Measurements from ENCODE around the gene CSKMT. TPM values are rescaled to one million over a fixed set of nuclear protein-coding genes. Genes with fewer than 3 reads are reported as not detected.
A peak's percentile ranks its signal among the peaks of the same experiment; 100 is the strongest.
"Not testable (repeated sequence)": the region's sequence is repeated elsewhere in the genome, so short reads cannot be mapped to it uniquely, and the experiment has no call there.

The CSKMT gene
- total RNA-seq (1 to 10 TPM in 7 of 9 donors, under 1 TPM in 2; 0.38 to 8.7 (median 4.2) TPM), polyA plus RNA-seq (1 to 10 TPM; 4.4 to 6.6 TPM)
- long read RNA-seq, donor 1, partial matches to known transcripts: 0 of 3 reads
- long read RNA-seq, donor 1, other reads (novel, unspliced or antisense): 1 of 3 reads
- long read RNA-seq, donor 2, transcript CSKMT-202 (2 exons, 2,870 nt): major isoform, 17 of 23 reads
- long read RNA-seq, donor 2, partial matches to known transcripts: 0 of 23 reads
- long read RNA-seq, donor 2, other reads (novel, unspliced or antisense): 2 of 23 reads
- long read RNA-seq, donor 3, partial matches to known transcripts: 0 of 6 reads
- long read RNA-seq, donor 3, other reads (novel, unspliced or antisense): 0 of 6 reads

- Histone ChIP-seq H3K9me3 (no peaks in the 10 kb centered on the region), H3K4me1 (peaks cover 5 to 45% (median 32%) of the 10 kb centered on the region in 12 donors), H3K4me3 (peak within 1 kb of the TSS; percentile 53 to 92 (median 83)), H3K27me3 (no peaks in the 10 kb centered on the region), H3K27ac (peak within 1 kb of the TSS; percentile 30 to 98 (median 90)), H3K36me3 (peaks cover 0 to 41% (median 27%) of the 10 kb centered on the region in 9 donors)
- DNase-seq (peak; percentile 95 to 97 (median 95)), ATAC-seq (peak; percentile 97 to 98 (median 98))
- WGBS, 4 donors: 0 to 1% (median 0%) methylated on average over 41 to 47 of the region's 47 CpGs
- TF ChIP-seq, protein P1, sequence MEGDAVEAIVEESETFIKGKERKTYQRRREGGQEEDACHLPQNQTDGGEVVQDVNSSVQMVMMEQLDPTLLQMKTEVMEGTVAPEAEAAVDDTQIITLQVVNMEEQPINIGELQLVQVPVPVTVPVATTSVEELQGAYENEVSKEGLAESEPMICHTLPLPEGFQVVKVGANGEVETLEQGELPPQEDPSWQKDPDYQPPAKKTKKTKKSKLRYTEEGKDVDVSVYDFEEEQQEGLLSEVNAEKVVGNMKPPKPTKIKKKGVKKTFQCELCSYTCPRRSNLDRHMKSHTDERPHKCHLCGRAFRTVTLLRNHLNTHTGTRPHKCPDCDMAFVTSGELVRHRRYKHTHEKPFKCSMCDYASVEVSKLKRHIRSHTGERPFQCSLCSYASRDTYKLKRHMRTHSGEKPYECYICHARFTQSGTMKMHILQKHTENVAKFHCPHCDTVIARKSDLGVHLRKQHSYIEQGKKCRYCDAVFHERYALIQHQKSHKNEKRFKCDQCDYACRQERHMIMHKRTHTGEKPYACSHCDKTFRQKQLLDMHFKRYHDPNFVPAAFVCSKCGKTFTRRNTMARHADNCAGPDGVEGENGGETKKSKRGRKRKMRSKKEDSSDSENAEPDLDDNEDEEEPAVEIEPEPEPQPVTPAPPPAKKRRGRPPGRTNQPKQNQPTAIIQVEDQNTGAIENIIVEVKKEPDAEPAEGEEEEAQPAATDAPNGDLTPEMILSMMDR (IDR thresholded peaks at IDR 0.05): no peak
- peak; percentile 91 to 97 for TF ChIP-seq POLR2A (IDR thresholded peaks at IDR 0.05)
- intact Hi-C loops (cut with DNase I): loop anchor here in 1 of 10 donors (2.0 to 5.0 kb wide), 2 partner anchors 18 to 42 kb away; partner anchors contain the start of genes BSCL2, GANAB and GNG3
Measured at GRCh38 chr11:62665075-62665598, at the start of gene CSKMT, which contains the start of gene C11orf98. CSKMT (plus strand) TSS chr11:62665312; CDS start chr11:62665880, 568 bp downstream. C11orf98 (minus strand) TSS chr11:62665210; CDS start chr11:62665169, 41 bp downstream.

GRCh38 chr11:62615521-62615920, 49.6 kb upstream of the CSKMT start:
- Histone ChIP-seq H3K4me3 (no peak overlapping the region), H3K36me3 (peaks cover 0 to 39% (median 23%) of the 10 kb centered on the region in 9 donors), H3K4me1 (peaks cover 4 to 33% (median 20%) of the 10 kb centered on the region in 12 donors), H3K9me3 (no peaks in the 10 kb centered on the region), H3K27me3 (no peaks in the 10 kb centered on the region), H3K27ac (no peak overlapping the region)
- 81 to 94% (median 90%) methylated on average over 4 to 7 of the region's 7 CpGs for WGBS, 4 donors
- intact Hi-C loops (cut with DNase I): no loop called here
- no peak for TF ChIP-seq POLR2A (IDR thresholded peaks at IDR 0.05)
- TF ChIP-seq, protein P1 (IDR thresholded peaks at IDR 0.05): no peak
- ATAC-seq (no peak), DNase-seq (peak in 1 of 5 donors; percentile 37)

GRCh38 chr11:62616957-62617356, 48.2 kb upstream of the CSKMT start:
- H3K27ac ChIP-seq; ATAC-seq; H3K4me3 ChIP-seq; H3K9me3 ChIP-seq; intact Hi-C loops (cut with DNase I); H3K27me3 ChIP-seq: not testable (repeated sequence)
- 88 to 97% (median 94%) methylated on average over 7 to 14 of the region's 14 CpGs for WGBS, 4 donors
- Histone ChIP-seq H3K36me3 (peaks cover 0 to 34% (median 21%) of the 10 kb centered on the region in 9 donors), H3K4me1 (peaks cover 0 to 29% (median 17%) of the 10 kb centered on the region in 12 donors)
- peak in 1 of 5 donors; percentile 34 for DNase-seq

DNA sequence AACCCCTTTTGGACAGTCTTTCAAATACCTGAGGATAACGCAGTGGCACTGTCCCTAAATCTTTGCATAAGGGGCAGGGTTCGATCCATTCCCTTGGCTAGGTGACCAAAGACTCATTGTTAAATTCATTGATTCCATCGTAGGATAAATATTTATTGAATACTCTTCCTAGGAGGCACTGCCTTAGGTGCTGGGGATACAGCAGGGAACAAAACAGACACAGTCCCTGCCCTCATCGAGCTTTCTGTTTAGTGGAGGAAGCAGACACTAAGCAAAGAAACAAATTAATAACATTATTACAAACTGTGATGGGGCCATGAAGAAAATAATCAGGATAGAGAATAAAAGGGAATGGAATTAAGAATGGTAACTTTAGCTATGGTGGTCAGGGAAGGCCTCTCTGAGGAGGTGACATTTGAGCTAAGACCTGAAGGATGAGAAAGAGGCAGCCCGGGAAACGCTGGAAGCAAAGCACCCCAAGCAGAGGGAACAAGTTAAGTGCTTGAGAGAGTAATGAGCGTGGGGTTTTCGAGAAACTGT, 44.0 kb upstream of the CSKMT start:
- WGBS, 4 donors: 35 to 37% (median 35%) methylated on average over 8 of the region's 8 CpGs
- H3K4me3 ChIP-seq: peak overlapping the region; percentile 43 to 94 (median 80)
- peaks cover 0 to 43% (median 30%) of the 10 kb centered on the region in 9 donors for H3K36me3 ChIP-seq
- ATAC-seq: no peak
- no peaks in the 10 kb centered on the region for H3K9me3 ChIP-seq
- peaks cover 0 to 28% (median 14%) of the 10 kb centered on the region in 12 donors for H3K4me1 ChIP-seq
- no peak for TF ChIP-seq POLR2A (IDR thresholded peaks at IDR 0.05)
- TF ChIP-seq, protein P1 (IDR thresholded peaks at IDR 0.05): no peak
- intact Hi-C loops (cut with DNase I): no loop called here
- peak overlapping the region; percentile 69 to 96 (median 88) for H3K27ac ChIP-seq
- H3K27me3 ChIP-seq: no peaks in the 10 kb centered on the region
- DNase-seq: peak in 1 of 5 donors; percentile 31
